Motor neuron (in vitro differentiated cells): Measurements from ENCODE around the gene TMEM245. TPM values are rescaled to one million over a fixed set of nuclear protein-coding genes. Genes with fewer than 3 reads are reported as not detected.

Experiments used
- ATAC-seq, 8 experiments: fragments of 200-7000 bp; cut with Tn5 transposase; replicated peaks in 6 of 8; 2 replicates each; pipeline ENCODE4 v1.8.0; 2021; ENCODE audit warnings: mild to moderate bottlenecking in 8 of 8, moderate library complexity in 8 of 8
- H3K27ac ChIP-seq, 2 donors: fragments of 250-450 bp; sonication (Bioruptor Pico); 2 replicates each; pipeline ENCODE4 v1.9.0; 2021; ENCODE audit warnings: antibody characterized with exemption in 2 of 2, mild to moderate bottlenecking in 2 of 2, moderate library complexity in 1 of 2
- H3K4me1 ChIP-seq, 2 donors: fragments of 250-450 bp; sonication (Bioruptor Pico); replicated peaks in 1 of 2; 2 replicates each; pipeline ENCODE4 v1.6.1; 2021; ENCODE audit warnings: antibody characterized with exemption in 2 of 2, mild to moderate bottlenecking in 2 of 2, moderate library complexity in 1 of 2
- H3K4me3 ChIP-seq, 5 donors: fragments of 250-450 bp; sonication (Bioruptor Pico); 2 replicates each; pipeline ENCODE4 v1.9.0; 2021; ENCODE audit warnings: antibody characterized with exemption in 5 of 5, mild to moderate bottlenecking in 5 of 5, moderate library complexity in 4 of 5
- WGBS, 10 experiments: fragments of 450-650 bp; shearing (Covaris generic); methylation state at CpG; one replicate each; pipeline ENCODE4 v1.0.0; 2022; 5-methylcytosine and 5-hydroxymethylcytosine counted together
- in situ Hi-C, 9 experiments: fragments of 400-800 bp; cut with MboI; loops; one replicate each; pipeline ENCODE4 v1.15.0; 2021; ENCODE audit warnings: low sequenced_read_pairs in 9 of 9, low pct_unique_long_range_greater_than_20kb in 2 of 9; ENCODE audit not compliant: unreplicated experiment in 9 of 9
- total RNA-seq, 8 experiments: library from RNA; unstranded; fragments of 300-600 nt; gene quantifications; 2 replicates each; pipeline versions ENCODE4 v1.2.3 to v1.2.4, GENCODE V29; 2022

TMEM245 gene
- total RNA-seq, 8 experiments from 2014 or later: 18.1 to 53.1 (median 30.7) TPM

DNA sequence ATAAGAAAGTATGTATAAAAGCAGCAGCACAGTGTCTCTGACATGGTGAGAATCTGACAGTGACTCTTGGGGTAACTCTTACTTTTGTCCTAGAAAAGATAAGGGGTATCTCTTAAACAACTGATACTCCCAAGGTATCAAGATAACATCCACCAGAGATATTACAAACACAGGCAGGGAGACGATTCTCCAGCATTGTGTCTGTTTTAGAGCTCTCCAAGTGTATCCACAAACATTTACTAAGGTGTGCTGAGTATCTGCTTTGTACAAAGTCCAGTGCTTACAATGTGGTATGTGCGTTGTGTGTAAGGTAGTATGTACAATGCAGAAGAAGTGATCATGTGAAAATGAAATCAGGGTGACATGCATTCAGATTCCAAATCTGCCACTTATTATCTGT, 4.4 kb upstream of the TMEM245 start:
- 0 to 100% (median 75%) methylated on average over 1 to 2 of the region's 2 CpGs; no CpG with 5 or more reads in 1 of the 10 experiments for WGBS, 10 experiments
- Histone ChIP-seq H3K27ac (no peak overlapping the region), H3K4me3 (no peak overlapping the region), H3K4me1 (no peaks in the 10 kb centered on the region)
- in situ Hi-C loops: no loop called here
- ATAC-seq: no peak

DNA sequence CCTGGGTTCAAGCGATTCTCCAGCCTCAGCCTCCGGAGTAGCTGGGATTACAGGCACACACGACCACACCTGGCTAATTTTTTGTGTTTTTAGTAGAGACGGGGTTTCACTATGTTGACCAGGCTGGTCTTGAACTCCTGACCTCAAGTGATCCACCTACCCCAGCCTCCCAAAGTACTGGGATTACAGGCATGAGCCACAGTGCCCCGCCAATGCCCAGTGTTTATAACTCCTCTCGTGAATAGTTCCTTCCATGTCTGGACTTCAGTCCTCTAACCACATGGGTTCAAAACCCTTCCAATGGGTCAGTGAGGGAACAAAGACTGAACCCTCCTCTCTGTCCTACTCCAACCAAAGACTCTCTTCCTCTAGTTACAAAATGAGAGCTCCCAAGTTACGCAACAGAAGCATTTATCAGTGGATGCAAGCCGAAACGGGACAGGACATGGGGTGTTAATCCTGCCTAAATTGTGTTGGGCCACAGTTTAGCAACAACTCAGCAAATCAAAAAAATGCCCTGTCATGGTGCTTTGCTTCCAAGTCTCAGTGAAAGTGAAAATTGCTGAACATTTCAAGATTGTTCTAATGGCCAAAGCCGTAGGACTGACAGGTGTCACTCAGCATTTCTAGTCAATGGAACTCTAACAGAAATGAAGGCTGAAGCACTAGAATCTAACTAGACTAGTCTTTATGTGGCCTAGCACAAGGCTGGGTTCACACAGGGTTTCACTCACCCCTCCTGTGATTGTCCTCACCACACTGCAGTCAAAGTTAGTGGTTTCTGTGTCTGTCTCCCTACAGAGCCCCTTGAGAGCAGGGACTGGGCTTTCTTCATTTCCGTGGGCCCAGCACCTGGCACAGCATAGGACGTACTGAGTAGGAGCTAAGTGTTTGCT, 3.2 kb upstream of the TMEM245 start:
- WGBS, 10 experiments: 75 to 100% (median 86%) methylated on average over 2 to 11 of the region's 12 CpGs
- in situ Hi-C loops: no loop called here
- H3K4me3 ChIP-seq: no peak overlapping the region
- peaks cover 6% of the 10 kb centered on the region in 2 donors for H3K4me1 ChIP-seq
- ATAC-seq: no peak
- H3K27ac ChIP-seq: no peak overlapping the region

DNA sequence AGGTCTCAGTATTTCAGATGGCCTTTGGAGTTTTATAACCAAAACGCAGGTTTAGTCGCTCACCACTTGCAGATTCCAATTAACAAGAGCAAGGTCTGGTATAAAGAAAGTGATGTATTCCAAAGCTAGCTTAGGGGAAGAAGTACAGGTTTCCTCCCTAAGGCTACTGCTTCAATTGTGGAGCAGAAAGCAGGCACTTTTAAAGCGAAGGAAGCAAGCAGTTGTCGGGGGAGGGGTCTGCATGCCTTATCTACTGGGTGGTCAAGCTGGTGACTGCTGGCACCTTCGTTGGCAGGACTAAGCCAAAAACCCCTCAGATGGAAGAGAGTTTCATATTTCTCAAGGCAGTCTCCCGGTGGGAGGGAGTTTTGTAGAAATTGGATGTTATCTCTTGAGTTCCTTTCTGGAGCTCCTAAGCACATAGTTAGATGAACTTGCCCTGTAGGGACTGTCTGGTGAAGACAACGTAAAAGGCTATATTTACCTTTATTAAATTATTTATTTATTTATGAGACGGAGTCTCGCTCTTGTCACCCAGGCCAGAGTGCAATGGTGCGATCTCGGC, 1.6 kb upstream of the TMEM245 start:
- Histone ChIP-seq H3K27ac (no peak overlapping the region), H3K4me1 (peaks cover 9 to 13% of the 10 kb centered on the region in 2 donors), H3K4me3 (no peak overlapping the region)
- no peak for ATAC-seq
- WGBS, 10 experiments: 73 to 96% (median 88%) methylated on average over 3 to 8 of the region's 11 CpGs; no CpG with 5 or more reads in 1 of the 10 experiments
- in situ Hi-C loops: no loop called here

DNA sequence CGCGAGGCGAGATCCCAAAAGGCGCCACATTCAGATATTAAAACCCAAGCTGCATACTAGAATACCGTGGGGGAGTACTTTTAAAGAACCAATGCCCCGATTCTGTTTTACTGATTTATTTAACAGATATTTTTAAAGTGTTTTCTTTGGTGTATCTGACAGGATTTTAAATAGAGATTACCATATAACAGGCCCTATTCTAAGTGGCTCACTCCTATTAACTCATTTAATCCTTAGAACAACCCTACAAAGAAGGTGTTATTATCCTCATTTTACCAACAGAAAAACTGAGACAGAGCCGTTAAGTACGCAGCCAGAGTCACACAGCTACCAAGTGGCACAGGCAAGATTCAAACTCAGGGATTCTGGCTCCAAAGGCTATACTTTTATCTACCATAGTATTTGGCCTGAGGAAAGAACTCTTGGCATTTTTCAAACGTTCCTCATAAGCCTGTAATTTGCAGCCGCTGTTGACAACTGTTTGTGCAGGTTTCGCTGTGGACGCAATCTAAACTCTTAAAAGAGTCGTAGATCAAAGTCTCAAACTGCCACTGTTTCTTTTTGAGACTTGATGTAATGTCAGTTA, 550 bp upstream of the TMEM245 start:
- peak overlapping the region in 2 of 5 donors; percentile 1 to 4 for H3K4me3 ChIP-seq
- in situ Hi-C loops: no loop called here
- no peak for ATAC-seq
- H3K27ac ChIP-seq: no peak overlapping the region
- 7 to 60% (median 31%) methylated on average over 3 to 12 of the region's 13 CpGs for WGBS, 10 experiments
- peaks cover 9 to 13% of the 10 kb centered on the region in 2 donors for H3K4me1 ChIP-seq

DNA sequence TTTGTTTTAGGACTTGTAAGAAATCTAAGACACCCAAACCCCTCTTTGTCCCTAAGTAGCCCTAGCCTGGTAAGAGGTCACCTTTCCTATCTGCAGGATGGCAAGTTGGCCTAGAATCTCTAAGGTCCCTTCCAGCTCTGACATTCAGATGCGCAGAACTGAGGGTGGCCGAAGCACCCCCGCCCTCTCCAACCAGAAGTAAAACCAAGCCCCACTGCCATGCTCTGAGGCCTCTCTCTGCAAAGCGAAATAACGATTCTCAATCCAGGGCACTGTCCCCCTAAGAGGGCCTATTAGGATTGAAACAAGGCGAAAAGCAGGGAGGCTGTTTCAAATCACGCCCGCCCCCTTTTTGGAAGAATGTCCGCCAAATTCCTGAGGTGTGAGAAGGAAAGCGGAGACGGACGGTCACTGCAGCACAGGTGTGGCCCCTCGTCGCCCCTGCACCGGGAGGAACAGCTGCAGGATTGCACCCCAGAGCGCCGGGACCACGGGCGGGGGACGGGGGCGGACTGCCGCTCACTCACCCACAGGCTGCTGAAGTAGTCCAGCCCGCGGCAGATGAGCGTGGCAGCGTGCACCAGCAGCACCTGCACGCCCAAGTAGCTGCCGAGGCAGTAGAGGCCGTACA, 824 bp downstream of the TMEM245 start:
- H3K4me3 ChIP-seq: peak overlapping the region; percentile 86 to 93 (median 90)
- peak overlapping the region; percentile 83 to 91 for H3K27ac ChIP-seq
- in situ Hi-C loops: no loop called here
- WGBS, 10 experiments: 0 to 10% (median 0%) methylated on average over 1 to 10 of the region's 29 CpGs; no CpG with 5 or more reads in 3 of the 10 experiments
- peaks cover 9 to 16% of the 10 kb centered on the region in 2 donors for H3K4me1 ChIP-seq
- ATAC-seq: peak in 2 of 8 experiments; percentile 0 to 1

DNA sequence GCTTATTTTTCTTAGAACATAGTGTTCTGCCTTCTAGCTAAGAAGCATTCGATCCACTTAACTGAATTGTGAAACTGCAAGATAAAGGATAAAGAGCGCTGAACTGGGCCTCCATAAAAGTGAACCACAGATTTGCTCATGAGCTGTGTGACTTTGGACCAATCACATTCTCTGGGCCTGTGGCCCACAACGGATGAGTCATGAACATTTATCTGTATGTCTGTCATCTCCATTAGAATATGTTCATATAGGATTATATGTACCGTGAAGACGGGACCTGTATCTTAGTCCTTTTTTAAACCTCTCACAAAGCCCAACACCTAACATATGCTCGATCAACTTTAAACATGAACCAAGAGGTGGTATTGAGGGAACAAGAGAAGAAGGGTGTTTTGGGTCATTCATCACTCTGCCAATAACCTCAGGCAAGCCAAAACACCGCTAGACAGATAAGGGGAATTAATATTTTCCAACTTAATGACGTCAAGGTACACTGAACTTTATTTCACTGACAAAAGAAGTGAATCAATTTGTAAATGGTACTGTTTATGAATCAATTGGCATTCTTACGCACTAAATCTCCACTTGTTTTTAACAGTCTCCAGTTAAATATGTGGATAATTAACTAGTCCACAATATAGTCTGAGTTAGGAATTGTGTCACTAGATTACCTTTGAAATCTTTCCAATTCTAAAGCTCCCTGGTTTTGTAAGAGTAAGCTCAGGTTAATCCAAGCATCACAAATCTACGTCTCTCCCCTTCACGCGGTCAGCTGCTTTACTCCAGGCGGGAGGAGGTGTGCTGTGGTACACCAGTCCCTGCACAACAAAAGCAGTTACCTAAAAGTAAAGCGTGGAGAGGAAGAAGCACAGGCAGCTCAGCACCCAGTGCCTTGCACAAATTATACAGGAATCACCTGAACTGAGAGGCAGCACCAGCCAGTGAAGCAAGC, 1.6 kb downstream of the TMEM245 start:
- 20 to 68% (median 42%) methylated on average over 4 to 13 of the region's 14 CpGs; no CpG with 5 or more reads in 1 of the 10 experiments for WGBS, 10 experiments
- in situ Hi-C loops: no loop called here
- Histone ChIP-seq H3K27ac (no peak overlapping the region), H3K4me3 (peak overlapping the region; percentile 86 to 93 (median 90)), H3K4me1 (peaks cover 9 to 16% of the 10 kb centered on the region in 2 donors)
- ATAC-seq: peak in 3 of 8 experiments; percentile 1 to 7 (median 3)

DNA sequence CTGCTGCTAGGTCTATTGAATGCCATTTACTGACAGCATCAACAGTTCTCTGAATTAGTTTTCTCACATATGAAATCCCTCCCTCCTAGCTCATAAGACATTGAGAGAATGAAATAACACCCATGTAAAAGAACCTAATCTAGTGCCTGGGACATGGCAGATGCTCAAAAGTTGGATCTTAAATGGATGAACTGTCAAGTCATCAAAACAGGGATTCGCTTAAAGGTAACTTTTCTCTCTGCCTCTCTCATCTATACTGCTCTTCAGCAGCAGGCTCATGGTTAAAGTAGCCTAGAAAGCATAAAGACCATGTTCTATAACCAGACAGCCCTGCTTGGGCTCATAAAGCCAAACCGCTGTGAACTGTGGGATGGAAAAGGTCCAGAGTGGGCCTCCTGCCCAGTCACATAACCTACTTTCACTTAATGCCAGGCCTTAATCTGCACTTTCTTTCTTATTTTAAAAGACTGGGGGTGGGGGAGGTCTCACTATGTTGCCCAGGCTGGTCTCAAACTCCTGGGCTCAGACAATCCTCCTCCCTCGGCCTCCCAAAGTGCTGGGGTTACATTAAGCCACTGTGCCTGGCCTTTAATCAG, 3.7 kb downstream of the TMEM245 start:
- Histone ChIP-seq H3K4me3 (no peak overlapping the region), H3K4me1 (peaks cover 9 to 16% of the 10 kb centered on the region in 2 donors), H3K27ac (no peak overlapping the region)
- ATAC-seq: no peak
- WGBS, 10 experiments: 57 to 100% (median 96%) methylated on average over 1 to 2 of the region's 3 CpGs; no CpG with 5 or more reads in 2 of the 10 experiments
- in situ Hi-C loops: no loop called here

DNA sequence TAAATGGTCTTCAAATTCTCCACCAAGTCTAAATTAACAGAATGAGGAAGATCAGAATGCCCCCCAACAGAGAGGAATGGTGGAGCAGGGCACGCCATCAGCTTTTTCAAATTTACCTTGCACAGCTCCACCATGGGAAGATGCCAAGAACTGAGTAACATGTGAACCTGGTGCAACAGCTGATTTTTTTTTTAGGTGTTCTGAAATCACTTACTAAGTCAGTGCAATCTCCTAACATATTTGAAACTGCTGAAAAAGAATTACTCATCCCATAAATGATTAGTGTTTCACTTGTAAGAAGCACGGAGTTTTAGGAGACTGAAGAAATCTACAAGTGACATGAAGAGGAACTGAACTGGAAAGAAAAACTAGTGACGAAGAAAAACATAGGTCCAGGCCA, 5.1 kb downstream of the TMEM245 start:
- no peak for ATAC-seq
- Histone ChIP-seq H3K27ac (no peak overlapping the region), H3K4me1 (peaks cover 9 to 16% of the 10 kb centered on the region in 2 donors), H3K4me3 (no peak overlapping the region)
- in situ Hi-C loops: no loop called here
- WGBS, 10 experiments: 29 to 100% (median 88%) methylated on average over 1 to 3 of the region's 3 CpGs

DNA sequence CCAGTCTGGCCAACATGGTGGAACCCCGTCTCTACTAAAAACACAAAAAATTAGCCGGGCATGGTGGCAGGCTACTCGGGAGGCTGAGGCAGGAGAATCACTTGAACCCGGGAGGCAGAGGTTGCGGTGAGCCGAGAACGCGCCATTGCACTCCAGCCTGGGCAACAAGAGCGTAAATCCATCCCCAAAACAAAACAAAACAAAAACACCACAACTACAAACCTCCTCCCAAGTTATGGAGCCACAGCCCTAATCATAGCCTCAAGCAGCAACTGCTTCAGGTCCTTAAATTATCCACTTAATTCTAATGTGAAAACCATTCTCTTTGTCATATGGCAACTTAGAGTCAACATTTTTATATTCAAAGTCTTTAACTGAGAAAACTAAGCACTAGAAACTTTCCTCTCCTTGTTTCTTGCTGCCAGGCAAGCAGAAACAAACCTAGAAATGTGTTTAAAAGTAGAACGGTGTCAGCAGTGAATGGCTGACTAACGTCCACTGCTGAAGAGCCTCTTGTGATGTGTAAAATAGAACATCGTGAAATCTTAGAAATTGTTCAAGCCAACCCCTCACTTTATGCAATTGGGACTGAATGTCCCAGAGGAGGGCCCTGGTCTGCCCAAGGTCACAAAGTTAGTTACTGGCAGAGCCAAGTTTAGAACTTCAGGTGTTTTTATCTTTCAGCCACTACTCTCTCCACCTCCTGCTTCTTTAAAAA, 5.7 kb downstream of the TMEM245 start:
- WGBS, 10 experiments: 60 to 100% (median 82%) methylated on average over 1 to 8 of the region's 12 CpGs; no CpG with 5 or more reads in 1 of the 10 experiments
- Histone ChIP-seq H3K27ac (no peak overlapping the region), H3K4me1 (peaks cover 9 to 16% of the 10 kb centered on the region in 2 donors), H3K4me3 (no peak overlapping the region)
- in situ Hi-C loops: no loop called here
- peak in 1 of 8 experiments; percentile 8 for ATAC-seq

DNA sequence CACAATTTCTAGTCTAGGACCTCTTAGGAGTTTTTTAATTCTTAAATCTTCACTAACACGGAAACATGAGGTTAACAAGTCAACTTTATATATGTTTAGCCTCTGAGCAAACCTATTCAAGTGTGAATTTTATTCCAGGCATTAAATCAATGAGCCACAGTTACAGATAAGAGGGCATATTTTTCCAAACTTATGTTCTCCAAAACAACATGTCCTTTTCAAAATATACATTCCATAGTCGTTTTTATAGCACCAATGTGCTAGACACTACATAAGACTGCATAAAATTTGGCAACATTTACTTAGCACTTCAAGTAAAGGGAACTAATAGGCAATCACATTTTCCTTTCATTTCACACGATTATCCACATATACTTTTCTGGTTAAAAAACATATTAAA, 6.5 kb downstream of the TMEM245 start:
- Histone ChIP-seq H3K4me1 (peaks cover 6 to 13% of the 10 kb centered on the region in 2 donors), H3K27ac (no peak overlapping the region), H3K4me3 (no peak overlapping the region)
- in situ Hi-C loops: no loop called here
- WGBS, 10 experiments: 50 to 100% (median 68%) methylated on average over 2 to 3 of the region's 3 CpGs
- ATAC-seq: no peak

DNA sequence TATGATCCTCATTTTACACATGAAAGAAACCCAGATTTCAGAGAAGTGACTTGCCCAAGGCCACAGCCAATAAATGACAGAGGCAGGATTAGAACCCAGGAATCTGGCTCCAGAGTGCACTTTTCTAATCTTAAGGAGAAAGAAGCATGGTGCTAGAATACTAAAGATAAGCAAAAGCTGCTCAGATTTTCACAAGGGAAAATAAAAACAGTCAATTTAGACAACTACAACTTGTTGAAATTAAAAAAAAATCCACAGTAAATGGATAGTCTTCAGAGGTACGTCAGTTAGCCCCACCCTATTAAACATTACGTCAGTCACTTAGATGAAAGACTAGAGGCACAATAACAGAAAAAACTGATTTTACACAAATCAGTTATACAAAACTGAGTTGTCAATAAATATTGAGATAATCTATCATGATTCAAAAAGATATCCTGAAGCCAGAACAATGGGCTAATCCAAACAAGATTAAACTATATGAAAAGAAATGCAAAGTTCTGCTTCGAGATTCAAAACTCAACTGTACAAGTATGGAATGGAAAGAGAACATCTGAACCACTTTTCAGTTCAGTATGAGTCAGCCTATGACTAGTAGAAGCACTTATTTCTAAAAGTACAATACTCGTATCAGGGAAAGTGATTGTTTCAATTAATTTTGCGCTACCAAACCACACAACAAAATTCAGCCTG, 9.3 kb downstream of the TMEM245 start:
- H3K4me3 ChIP-seq: no peak overlapping the region
- H3K4me1 ChIP-seq: peaks cover 0 to 3% of the 10 kb centered on the region in 2 donors
- in situ Hi-C loops: no loop called here
- H3K27ac ChIP-seq: no peak overlapping the region
- peak in 2 of 8 experiments; percentile 75 to 87 for ATAC-seq
- 4 to 100% (median 76%) methylated on average over 2 to 5 of the region's 5 CpGs for WGBS, 10 experiments
